Parathyroid adenoma (tissue), 2 donors: Measurements from ENCODE around the gene TEAD1.

Experiments
- H2AFZ ChIP-seq: fragments of 300-600 bp; sonication (generic); one replicate; pipeline ENCODE4 v1.7.0; 2017; ENCODE audit warnings: antibody characterized with exemption, mild to moderate bottlenecking
- H3K27ac ChIP-seq: fragments of 300-600 bp; sonication (generic); one replicate; pipeline ENCODE4 v1.7.0; 2017
- H3K27me3 ChIP-seq: fragments of 300-600 bp; sonication (generic); one replicate; pipeline ENCODE4 v1.7.0; 2017; ENCODE audit warnings: low read length; ENCODE audit not compliant: control insufficient read depth, insufficient read depth
- H3K36me3 ChIP-seq: fragments of 300-600 bp; sonication (generic); one replicate; pipeline ENCODE4 v1.7.0; 2017; ENCODE audit warnings: low read length; ENCODE audit not compliant: control insufficient read depth, insufficient read depth
- H3K4me1 ChIP-seq: fragments of 300-600 bp; sonication (generic); one replicate; pipeline ENCODE4 v1.7.0; 2017; ENCODE audit warnings: control low read depth
- H3K4me2 ChIP-seq: fragments of 300-600 bp; sonication (generic); one replicate; pipeline ENCODE4 v1.7.0; 2017; ENCODE audit warnings: low read length
- H3K4me3 ChIP-seq: fragments of 300-600 bp; sonication (generic); one replicate; pipeline ENCODE4 v1.7.0; 2017; ENCODE audit warnings: low read depth, low read length
- H3K79me2 ChIP-seq: fragments of 300-600 bp; sonication (generic); one replicate; pipeline ENCODE4 v1.7.0; 2017; ENCODE audit warnings: control low read depth
- H3K9ac ChIP-seq: fragments of 300-600 bp; sonication (generic); one replicate; pipeline ENCODE4 v1.7.0; 2017; ENCODE audit warnings: mild to moderate bottlenecking
- H3K9me3 ChIP-seq: fragments of 300-600 bp; sonication (generic); one replicate; pipeline ENCODE4 v1.7.0; 2017; ENCODE audit warnings: low read length; ENCODE audit not compliant: control insufficient read depth
- TF ChIP-seq, protein P1 (sequence below): fragments of 300-600 bp; sonication (generic); IDR thresholded peaks from one replicate; pipeline ENCODE4 v1.7.0; 2017; ENCODE audit warnings: antibody characterized with exemption, mild to moderate bottlenecking
- donor health status: primary hyperparathyroidism.

Gene TEAD1

DNA sequence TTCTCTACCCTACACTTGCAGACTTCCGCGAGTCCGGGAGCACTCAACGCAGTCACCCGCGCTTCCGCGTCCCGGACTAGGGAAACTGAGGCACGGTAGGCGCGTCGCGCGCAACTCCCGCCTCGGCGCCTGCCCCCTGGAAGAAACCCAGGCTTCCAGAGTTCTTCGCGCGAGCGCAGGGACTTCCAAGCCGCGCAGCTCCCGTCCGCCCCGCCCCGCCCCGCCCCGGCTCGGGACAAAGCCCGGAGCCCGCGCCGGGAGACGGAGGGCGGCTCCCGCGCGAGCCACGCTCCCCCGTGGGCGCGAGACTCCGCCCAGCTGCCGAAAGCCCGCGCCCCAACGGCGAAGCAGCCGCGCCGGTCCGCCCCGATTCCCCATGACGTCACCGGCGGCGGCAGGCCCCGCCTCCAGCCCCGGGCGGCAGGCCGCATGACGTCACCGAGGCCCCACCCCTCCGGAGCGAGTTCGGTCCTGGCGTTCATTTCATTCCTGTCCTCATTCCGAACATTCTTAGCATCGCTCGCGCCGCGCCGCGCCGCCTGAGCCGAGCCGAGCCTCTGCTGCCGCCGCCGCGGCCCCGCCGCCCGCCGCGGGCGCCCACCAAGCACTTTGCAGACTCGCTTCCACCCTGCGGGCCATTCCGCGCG lies at the start of gene TEAD1:
Gene TEAD1 (plus strand): TSS at position 498 of the 647 bp plus-strand sequence.
- TF ChIP-seq, protein P1, sequence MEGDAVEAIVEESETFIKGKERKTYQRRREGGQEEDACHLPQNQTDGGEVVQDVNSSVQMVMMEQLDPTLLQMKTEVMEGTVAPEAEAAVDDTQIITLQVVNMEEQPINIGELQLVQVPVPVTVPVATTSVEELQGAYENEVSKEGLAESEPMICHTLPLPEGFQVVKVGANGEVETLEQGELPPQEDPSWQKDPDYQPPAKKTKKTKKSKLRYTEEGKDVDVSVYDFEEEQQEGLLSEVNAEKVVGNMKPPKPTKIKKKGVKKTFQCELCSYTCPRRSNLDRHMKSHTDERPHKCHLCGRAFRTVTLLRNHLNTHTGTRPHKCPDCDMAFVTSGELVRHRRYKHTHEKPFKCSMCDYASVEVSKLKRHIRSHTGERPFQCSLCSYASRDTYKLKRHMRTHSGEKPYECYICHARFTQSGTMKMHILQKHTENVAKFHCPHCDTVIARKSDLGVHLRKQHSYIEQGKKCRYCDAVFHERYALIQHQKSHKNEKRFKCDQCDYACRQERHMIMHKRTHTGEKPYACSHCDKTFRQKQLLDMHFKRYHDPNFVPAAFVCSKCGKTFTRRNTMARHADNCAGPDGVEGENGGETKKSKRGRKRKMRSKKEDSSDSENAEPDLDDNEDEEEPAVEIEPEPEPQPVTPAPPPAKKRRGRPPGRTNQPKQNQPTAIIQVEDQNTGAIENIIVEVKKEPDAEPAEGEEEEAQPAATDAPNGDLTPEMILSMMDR = no peak
- Histone ChIP-seq H2AFZ (peak within 1 kb of the TSS; percentile 89), H3K79me2 (peaks cover under 1% of the 10 kb centered on the region), H3K9me3 (no peaks in the 10 kb centered on the region), H3K27me3 (no peaks in the 10 kb centered on the region), H3K36me3 (no peaks in the 10 kb centered on the region), H3K9ac (no peak within 1 kb of the TSS), H3K27ac (peak within 1 kb of the TSS; percentile 82), H3K4me2 (peak within 1 kb of the TSS; percentile 74), H3K4me1 (no peaks in the 10 kb centered on the region), H3K4me3 (peak within 1 kb of the TSS; percentile 63)

DNA sequence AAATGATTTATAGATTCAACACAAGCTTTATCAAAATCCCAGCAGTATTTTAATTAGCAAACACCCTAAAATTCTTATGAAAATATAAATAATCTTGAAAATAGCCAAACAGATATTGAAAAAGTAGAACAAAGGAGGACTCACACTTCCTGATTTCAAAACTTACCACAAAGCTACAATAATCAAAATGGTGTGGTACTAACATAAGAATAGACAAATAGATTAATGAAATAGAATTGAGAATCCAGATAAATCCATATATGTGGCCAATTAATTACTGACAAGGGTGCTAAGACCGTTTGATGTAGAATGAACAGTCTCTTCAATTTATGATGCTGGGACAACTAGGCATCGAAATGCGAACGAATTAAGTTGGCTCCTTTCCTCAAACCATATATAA lies 49.6 kb upstream of the TEAD1 start:
- no peaks in the 10 kb centered on the region for H3K9me3 ChIP-seq
- H3K27ac ChIP-seq = no peak overlapping the region
- no peaks in the 10 kb centered on the region for H3K27me3 ChIP-seq
- H3K79me2 ChIP-seq = no peaks in the 10 kb centered on the region
- H3K4me1 ChIP-seq = no peaks in the 10 kb centered on the region
- H3K9ac ChIP-seq = no peak overlapping the region
- no peak overlapping the region for H2AFZ ChIP-seq
- no peaks in the 10 kb centered on the region for H3K36me3 ChIP-seq
- TF ChIP-seq, protein P1 = no peak
- H3K4me3 ChIP-seq = no peak overlapping the region
- no peak overlapping the region for H3K4me2 ChIP-seq

DNA sequence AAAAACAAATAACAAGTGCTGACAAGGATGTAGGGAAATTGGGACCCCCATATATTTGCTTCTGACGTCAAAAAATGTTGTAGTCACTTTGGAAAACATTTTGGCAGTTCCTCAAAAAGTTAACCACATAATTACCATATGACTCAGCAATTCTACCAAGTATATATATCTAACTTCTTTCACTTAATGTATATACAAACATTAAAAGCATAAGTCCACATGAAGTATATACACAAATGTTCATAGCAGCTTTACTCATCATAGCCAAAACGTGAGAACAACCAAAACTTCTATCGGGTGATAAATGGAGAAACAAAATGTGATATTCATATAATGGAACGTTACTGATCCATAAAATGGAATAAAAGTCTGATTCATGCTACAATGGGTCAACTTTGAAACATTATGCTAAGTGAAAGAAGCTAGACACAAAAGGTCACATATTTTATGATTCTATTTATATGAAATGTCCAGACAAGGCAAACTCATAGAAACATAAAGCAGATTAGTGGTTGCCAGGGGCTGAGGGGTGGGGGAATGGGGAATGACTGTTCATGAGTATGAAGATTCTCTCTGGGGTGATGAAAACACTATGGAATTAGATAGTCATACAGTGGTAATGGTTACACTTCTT lies 48.7 kb upstream of the TEAD1 start:
- H2AFZ ChIP-seq = no peak overlapping the region
- H3K4me3 ChIP-seq = no peak overlapping the region
- no peak overlapping the region for H3K9ac ChIP-seq
- no peaks in the 10 kb centered on the region for H3K27me3 ChIP-seq
- no peaks in the 10 kb centered on the region for H3K4me1 ChIP-seq
- TF ChIP-seq, protein P1 = no peak
- H3K36me3 ChIP-seq = no peaks in the 10 kb centered on the region
- no peaks in the 10 kb centered on the region for H3K9me3 ChIP-seq
- no peak overlapping the region for H3K4me2 ChIP-seq
- no peaks in the 10 kb centered on the region for H3K79me2 ChIP-seq
- no peak overlapping the region for H3K27ac ChIP-seq

DNA sequence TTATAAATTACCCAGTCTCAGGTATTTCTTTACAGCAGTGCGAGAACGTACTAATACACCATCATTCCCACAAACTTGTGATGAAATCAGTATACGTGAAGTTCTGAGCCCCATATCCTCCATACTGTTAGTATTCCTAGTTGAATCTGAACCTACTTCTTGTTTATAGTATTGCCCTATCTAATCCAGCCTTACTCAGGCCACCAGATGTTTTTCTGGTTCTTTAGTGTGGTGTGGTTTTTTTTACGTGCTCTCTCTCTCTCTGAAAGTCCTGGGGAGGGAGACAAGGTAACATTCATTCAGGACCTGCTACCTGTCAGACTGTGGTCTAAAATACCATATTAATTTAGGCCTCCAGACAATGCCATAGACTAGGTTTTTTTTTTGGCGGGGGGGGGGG lies 47.6 kb upstream of the TEAD1 start:
- H3K27ac ChIP-seq = no peak overlapping the region
- no peaks in the 10 kb centered on the region for H3K36me3 ChIP-seq
- no peak overlapping the region for H3K4me2 ChIP-seq
- no peaks in the 10 kb centered on the region for H3K4me1 ChIP-seq
- no peak overlapping the region for H3K4me3 ChIP-seq
- no peaks in the 10 kb centered on the region for H3K79me2 ChIP-seq
- no peak overlapping the region for H2AFZ ChIP-seq
- no peaks in the 10 kb centered on the region for H3K27me3 ChIP-seq
- TF ChIP-seq, protein P1 = no peak
- H3K9me3 ChIP-seq = no peaks in the 10 kb centered on the region
- no peak overlapping the region for H3K9ac ChIP-seq

DNA sequence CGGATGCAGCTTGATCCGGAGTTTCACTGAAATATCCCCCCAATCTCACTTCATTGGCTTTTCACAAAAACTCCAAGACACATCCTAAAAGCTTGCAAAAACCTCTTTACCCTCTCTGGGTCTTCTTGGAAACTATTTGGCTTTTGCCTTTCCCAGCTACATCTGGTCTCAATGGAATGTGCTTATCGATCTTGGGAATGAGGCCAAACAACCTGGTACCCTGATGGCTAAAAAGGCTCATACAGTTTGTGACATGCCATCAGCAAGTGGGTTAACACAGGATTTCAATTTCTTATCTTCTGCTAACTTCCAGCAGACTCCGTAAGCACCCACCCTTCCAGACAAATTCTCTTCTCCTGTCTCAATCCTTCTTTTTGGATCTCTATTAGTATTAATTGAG lies 45.9 kb upstream of the TEAD1 start:
- H3K4me2 ChIP-seq = no peak overlapping the region

More for the DNA sequence above, 45.9 kb upstream of the TEAD1 start:
- no peak overlapping the region for H3K27ac ChIP-seq
- no peak overlapping the region for H3K9ac ChIP-seq
- no peaks in the 10 kb centered on the region for H3K79me2 ChIP-seq
- no peaks in the 10 kb centered on the region for H3K36me3 ChIP-seq
- H3K4me3 ChIP-seq = no peak overlapping the region
- H2AFZ ChIP-seq = no peak overlapping the region
- H3K27me3 ChIP-seq = no peaks in the 10 kb centered on the region
- TF ChIP-seq, protein P1 = no peak
- no peaks in the 10 kb centered on the region for H3K4me1 ChIP-seq
- H3K9me3 ChIP-seq = no peaks in the 10 kb centered on the region
